Measurements from ENCODE around the gene ATF7.

DNA sequence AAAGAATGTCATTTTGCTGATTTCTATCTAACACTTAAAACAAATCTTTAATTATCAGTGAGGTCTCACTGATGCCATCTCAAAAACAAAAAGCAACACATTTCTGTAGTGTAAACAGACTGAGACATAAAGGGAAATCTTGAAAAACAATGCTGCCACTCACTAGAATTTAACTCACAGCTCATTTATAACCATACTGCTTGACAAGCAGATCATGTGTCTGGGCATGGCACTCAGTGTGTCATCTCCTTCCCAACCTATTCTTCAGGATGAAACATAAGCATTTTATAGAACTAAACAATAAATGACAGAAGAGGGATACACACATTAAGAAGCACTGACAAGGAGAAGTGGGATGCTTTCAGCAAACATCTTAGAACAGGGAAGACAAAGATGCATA, 22.4 kb downstream of the ATF7 start:
- no peak for TF ChIP-seq EZH2 (IDR thresholded peaks at IDR 0.05; ENCODE audit: borderline replicate concordance, low read length)
- no peak for TF ChIP-seq CTCF (IDR thresholded peaks at IDR 0.05; ENCODE audit: low read length)
